ENCODE results near the gene KCNT1.

KCNT1 gene

GRCh38 chr9:135769489-135770202 is 67.7 kb downstream of the KCNT1 start:
- DNase-seq: no peak

GRCh38 chr9:135770203-135770535 is 68.2 kb downstream of the KCNT1 start:
- peak; percentile 4 for DNase-seq

GRCh38 chr9:135770771-135771170 is 68.8 kb downstream of the KCNT1 start:
- no peak for DNase-seq

GRCh38 chr9:135771401-135772051 is 69.5 kb downstream of the KCNT1 start:
- no peak for DNase-seq

GRCh38 chr9:135772056-135772646 is 70.2 kb downstream of the KCNT1 start:
- no peak for DNase-seq

- DNase-seq: no peak
Measured at GRCh38 chr9:135772702-135773493, 70.9 kb downstream of the KCNT1 start.

- no peak for DNase-seq
Measured at GRCh38 chr9:135773530-135774238, 71.7 kb downstream of the KCNT1 start.

- no peak for DNase-seq
Measured at GRCh38 chr9:135774239-135774747, 72.3 kb downstream of the KCNT1 start.

GRCh38 chr9:135774794-135775525 is 73.0 kb downstream of the KCNT1 start:
- no peak for DNase-seq

- no peak for DNase-seq
Measured at GRCh38 chr9:135775911-135776310, 73.9 kb downstream of the KCNT1 start.

GRCh38 chr9:135776893-135777622 is 75.1 kb downstream of the KCNT1 start:
- DNase-seq: peak; percentile 35

- no peak for DNase-seq
Measured at GRCh38 chr9:135777623-135778177, 75.7 kb downstream of the KCNT1 start.

- DNase-seq: no peak
Measured at GRCh38 chr9:135778421-135778820, 76.4 kb downstream of the KCNT1 start.

GRCh38 chr9:135779571-135779970 is 77.6 kb downstream of the KCNT1 start:
- DNase-seq: no peak

- DNase-seq: no peak
Measured at GRCh38 chr9:135780086-135780485, 78.1 kb downstream of the KCNT1 start.

GRCh38 chr9:135780626-135781025 is 78.6 kb downstream of the KCNT1 start:
- DNase-seq: no peak

GRCh38 chr9:135782946-135783345 is 81.0 kb downstream of the KCNT1 start:
- no peak for DNase-seq

GRCh38 chr9:135783540-135784245 is 81.7 kb downstream of the KCNT1 start:
- no peak for DNase-seq

GRCh38 chr9:135785013-135785575 is 83.1 kb downstream of the KCNT1 start:
- DNase-seq: no peak

GRCh38 chr9:135786146-135786690 is 84.2 kb downstream of the KCNT1 start:
- DNase-seq: no peak

All from CD4-positive, alpha-beta T cell treated with Interleukin-10 for 1 hour (primary cell).